NCI-H187 treated with DMSO at 0.1 percent for 48 hours (cell line): Measurements from ENCODE around the gene KRTAP10-8.
"Not testable (repeated sequence)": the region's sequence is repeated elsewhere in the genome, so short reads cannot be mapped to it uniquely, and the experiment has no call there.

Experiments
- DNase-seq: peaks from one replicate; lab custom pipeline; 2025; lab: John Stamatoyannopoulos, UW

The KRTAP10-8 gene

DNA sequence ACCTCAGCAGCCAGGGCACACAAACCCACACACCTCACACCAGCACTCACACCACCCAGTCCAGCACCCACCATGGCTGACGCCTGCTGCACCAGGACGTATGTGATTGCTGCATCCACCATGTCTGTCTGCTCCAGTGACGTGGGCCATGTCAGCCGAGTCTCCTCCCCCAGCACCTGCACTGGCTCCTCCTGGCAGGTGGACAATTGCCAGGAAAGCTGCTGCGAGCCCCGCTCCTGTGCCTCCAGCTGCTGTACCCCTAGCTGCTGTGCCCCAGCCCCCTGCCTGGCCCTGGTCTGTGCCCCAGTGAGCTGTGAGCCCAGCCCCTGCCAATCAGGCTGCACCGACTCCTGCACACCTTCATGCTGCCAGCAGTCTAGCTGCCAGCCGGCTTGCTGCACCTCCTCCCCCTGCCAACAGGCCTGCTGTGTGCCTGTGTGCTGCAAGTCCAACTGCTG lies at the start of gene KRTAP10-8:
KRTAP10-8 (plus strand) TSS at position 51 of the 458 bp plus-strand sequence; CDS start at position 73, 22 bp downstream.
- no peak for DNase-seq

GRCh38 chr21:44564099-44564498 lies 47.8 kb upstream of the KRTAP10-8 start:
- DNase-seq, result no peak

DNA sequence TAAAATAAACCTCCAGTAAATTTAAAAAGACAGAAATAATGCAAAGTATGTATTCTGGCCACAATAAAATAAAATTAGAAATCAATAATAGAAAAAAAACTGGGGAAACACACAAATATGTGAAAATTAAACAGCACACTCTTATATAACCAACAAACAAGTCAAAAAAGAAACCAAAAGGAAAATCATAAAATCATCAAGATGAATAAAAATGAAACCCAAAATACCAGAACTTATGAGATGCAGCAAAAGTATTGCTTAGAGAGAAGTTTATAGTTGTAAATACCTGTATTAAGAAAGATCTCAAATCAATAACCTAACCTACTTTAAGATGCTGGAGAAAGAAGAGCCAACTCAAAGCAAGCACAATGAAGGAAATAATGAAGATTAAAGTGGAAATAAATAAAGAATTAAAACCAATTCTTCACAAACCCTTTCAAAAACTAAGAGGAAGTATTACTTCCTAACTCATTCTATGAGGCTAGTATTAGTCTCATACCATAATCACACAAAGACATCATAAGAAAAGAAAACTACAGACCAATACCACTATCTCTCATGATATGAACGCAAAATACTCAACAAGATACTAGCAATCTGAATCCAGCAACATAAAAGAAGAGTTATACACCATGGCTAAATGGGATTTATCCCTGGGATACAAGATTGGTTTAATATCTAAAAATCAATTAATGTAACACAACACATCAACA lies 46.8 kb upstream of the KRTAP10-8 start:
- DNase-seq, result no peak

DNA sequence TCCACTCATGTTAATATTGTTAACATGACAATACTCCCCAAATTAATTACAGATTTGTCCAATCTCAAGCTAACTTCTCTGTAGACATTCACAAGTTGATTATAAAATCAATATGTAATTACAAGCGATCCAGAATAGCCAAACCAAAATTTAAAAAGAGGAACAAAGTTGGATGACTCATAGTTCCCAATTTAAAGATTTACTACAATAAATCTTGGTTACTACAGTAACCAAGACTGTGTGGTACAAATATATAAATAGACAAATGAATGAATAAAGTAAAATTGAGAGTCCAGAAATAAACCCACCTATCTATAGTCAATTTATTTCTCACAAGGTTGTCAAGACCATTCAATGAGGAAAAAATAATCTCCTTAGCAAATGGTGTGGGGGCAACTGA lies 45.5 kb upstream of the KRTAP10-8 start:
- no peak for DNase-seq

- DNase-seq, result no peak
These were observed 44.3 kb upstream of the KRTAP10-8 start for GRCh38 chr21:44567481-44568171.

DNA sequence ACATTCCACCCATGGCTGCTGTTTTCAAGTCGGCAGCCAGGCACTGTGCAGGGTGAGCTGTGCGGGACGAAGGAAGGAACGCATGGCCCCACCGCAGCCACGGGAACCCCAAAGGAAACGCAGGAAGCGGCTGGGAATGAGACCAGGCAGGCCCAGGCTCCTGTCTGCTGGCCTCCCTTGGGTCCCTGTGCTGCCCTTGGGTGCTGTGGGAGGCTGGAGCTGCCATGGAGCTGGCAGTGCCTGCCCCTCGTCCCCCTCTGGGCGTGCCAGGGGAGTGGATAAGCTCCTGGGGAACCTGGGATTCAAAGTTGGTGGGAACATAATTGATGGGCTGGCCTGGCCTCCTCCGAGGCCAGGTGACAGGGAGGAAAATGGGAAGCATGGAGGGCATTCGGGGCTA lies 43.6 kb upstream of the KRTAP10-8 start:
- DNase-seq, result no peak

GRCh38 chr21:44568667-44569556 lies 43.0 kb upstream of the KRTAP10-8 start:
- DNase-seq, result no peak

DNA sequence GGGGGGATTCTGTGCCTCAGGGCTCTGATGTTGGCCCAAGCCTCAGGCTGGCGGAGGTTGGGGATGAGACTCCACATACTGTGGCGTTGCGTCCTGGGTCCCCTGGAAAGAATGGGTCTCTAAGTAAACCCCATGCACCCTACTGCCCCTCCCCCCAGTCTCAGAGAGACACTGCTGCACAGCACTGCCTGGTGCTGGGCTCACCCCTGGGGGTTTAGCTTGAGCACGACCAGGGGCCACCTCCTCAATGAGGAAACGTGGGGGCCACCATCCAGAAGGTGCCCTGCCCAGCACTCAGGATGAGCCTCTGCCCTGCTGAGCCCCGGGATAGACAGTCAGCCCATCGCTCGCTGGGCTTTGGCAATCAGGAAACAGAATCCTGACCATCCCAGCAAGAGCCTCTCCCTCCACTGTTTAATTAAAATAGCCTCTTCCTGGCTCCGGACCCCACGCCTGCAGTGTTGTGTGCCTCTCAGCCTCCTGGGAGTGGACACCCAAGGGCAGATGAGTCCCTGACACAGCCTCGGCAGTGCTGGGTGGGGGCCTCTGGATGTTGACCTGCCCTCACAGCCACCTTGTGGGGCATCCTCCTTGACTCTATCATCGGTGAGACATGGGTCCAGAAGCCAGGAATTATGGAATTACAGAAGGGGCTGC lies 41.9 kb upstream of the KRTAP10-8 start:
- no peak for DNase-seq

DNA sequence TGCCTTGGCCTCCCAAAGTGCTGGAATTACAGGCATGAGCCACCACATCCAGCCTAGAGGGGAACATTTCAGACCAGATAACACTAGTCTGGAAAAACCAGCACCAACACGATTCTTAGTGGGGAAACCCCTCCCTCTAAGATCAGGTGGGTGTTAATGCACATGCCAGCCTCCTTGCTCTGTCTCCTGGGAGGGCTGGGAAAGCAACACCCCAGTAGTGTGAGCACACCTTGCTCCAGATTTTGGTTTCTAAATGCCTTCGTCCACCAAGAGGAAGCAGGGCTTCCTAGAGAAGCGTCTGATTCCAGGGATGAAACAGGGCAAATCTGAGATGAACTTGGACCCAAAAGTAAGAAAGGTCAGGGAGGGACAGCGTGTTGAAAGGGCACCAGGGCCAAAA lies 40.6 kb upstream of the KRTAP10-8 start:
- DNase-seq, result no peak

DNA sequence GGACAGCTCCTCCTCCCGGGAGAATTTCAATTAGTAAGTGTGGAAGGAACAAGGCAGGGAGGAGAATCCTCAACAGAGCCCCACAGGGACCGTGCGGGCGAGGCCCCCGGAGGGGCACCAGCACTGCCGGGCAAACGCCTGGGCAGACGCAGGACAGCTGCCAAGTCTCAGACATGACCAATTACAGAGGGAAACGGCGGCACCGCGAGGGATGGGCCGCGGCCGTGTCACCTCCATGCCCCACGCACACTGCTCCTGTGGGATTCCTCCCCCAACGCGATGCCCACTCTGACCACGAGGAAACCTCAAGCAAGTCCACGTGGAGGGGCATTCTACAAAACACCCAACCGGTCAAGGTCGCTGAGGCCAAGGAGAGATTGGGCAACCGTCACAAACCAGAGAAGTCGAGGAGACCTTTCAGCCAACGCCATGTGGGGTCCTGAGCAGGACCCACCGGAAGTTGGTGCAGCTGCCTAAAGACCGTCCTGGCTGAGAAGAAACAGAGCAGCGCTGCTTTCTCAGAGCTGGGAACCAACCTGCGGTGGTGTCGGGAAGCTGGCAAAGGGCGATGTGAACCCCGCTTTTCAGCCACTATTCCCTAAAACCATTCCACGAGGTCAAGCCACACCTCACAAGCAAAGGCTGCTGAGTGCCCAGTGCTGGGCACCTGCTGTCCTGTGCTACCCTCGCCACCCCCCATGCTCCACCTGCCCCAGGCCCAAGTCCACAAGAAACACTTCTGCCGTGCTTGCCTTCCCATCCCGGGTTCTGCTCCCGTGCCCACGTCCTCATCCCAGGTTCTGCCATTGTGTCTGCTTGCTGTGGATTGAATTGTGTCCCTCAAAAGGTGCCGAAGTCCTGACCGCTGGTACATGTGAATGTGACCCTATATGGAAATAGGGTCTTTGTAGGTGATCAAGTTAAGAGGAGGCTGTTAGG lies 39.8 kb upstream of the KRTAP10-8 start:
- DNase-seq, result no peak

- no peak for DNase-seq
These were observed 38.8 kb upstream of the KRTAP10-8 start for GRCh38 chr21:44572959-44573583.

DNA sequence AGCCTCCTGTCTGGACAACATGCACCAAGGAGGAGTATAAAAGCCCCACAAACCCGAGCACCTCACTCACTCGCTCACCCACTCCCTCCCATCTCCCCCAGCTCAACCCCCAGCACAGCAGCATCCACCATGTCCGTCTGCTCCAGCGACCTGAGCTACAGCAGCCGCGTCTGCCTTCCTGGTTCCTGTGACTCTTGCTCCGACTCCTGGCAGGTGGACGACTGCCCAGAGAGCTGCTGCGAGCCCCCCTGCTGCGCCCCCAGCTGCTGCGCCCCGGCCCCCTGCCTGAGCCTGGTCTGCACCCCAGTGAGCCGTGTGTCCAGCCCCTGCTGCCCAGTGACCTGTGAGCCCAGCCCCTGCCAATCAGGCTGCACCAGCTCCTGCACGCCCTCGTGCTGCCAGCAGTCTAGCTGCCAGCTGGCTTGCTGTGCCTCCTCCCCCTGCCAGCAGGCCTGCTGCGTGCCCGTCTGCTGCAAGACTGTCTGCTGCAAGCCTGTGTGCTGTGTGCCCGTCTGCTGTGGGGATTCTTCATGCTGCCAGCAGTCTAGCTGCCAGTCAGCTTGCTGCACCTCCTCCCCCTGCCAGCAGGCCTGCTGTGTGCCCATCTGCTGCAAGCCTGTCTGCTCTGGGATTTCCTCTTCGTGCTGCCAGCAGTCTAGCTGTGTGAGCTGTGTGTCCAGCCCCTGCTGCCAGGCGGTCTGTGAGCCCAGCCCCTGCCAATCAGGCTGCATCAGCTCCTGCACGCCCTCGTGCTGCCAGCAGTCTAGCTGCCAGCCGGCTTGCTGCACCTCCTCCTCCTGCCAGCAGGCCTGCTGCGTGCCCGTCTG lies 38.0 kb upstream of the KRTAP10-8 start, which contains the start of gene KRTAP10-4:
KRTAP10-4 (plus strand) TSS at position 100 of the 827 bp plus-strand sequence; CDS start at position 130, 30 bp downstream.
- not testable (repeated sequence) for DNase-seq

DNA sequence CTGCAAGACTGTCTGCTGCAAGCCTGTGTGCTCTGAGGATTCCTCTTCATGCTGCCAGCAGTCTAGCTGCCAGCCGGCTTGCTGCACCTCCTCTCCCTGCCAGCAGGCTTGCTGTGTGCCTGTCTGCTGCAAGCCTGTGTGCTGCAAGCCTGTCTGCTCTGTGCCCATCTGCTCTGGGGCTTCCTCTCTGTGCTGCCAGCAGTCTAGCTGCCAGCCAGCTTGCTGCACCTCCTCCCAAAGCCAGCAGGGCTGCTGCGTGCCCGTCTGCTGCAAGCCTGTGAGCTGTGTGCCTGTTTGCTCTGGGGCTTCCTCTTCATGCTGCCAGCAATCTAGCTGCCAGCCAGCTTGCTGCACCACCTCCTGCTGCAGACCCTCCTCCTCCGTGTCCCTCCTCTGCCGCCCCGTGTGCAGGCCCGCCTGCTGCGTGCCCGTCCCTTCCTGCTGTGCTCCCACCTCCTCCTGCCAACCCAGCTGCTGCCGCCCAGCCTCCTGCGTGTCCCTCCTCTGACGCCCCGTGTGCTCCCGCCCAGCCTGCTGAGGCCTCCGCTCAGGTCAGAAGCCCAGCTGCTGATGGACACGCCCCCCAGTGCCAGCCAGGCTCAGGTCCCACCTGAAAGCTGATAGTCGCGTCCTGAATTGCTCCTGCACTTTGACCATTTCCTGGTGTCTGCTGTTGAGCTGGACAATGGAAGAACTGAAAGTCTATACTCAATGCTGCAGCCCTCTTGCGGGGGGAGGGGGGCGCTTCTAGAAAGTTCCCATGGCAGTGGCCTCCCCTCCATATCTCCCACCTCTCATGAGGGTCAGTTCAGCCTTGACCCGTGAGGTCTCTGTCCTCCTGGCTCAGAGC lies 37.2 kb upstream of the KRTAP10-8 start:
- no peak for DNase-seq

- no peak for DNase-seq
These were observed 36.4 kb upstream of the KRTAP10-8 start for GRCh38 chr21:44575307-44576024.

- no peak for DNase-seq
These were observed 35.9 kb upstream of the KRTAP10-8 start for GRCh38 chr21:44576025-44576420.

- DNase-seq, result no peak
These were observed 33.4 kb upstream of the KRTAP10-8 start for GRCh38 chr21:44578371-44579055.
